ENCODE measurements around the gene TNFSF13B. TPM values are rescaled to one million over a fixed set of nuclear protein-coding genes. Genes with fewer than 3 reads are reported as not detected.

TNFSF13B gene
- polyA plus RNA-seq, 1 of the 3 experiments (the other 2 are of a cell fraction), result 0.03 TPM

- ChIA-PET POLR2A (no interaction called here), CTCF (no interaction called here)
- Histone ChIP-seq H3K4me1 (ENCODE audit: control insufficient read depth in 1 of 2, insufficient read depth in 2 of 2, low read depth in 1 of 2, low read length in 1 of 2) (no peaks in the 10 kb centered on the region; a peak in 2 of 4 replicates), H3K79me2 (ENCODE audit: insufficient read depth) (no peaks in the 10 kb centered on the region), H3K9me3 (no peaks in the 10 kb centered on the region), H3K27ac (ENCODE audit: low read depth in 2 of 2, low read length in 1 of 2) (no peak overlapping the region), H3K27me3 (ENCODE audit: insufficient read depth) (no peaks in the 10 kb centered on the region), H4K20me1 (ENCODE audit: insufficient read depth) (no peaks in the 10 kb centered on the region), H3K36me3 (replicated peaks in 1 of 2; ENCODE audit: control insufficient read depth in 1 of 2, insufficient read depth in 2 of 2, low read length in 1 of 2) (no peaks in the 10 kb centered on the region), H3K4me2 (no peak overlapping the region), H3K9me2 (no peaks in the 10 kb centered on the region), H3K4me3 (ENCODE audit: low read depth in 2 of 2, low read length in 1 of 2) (no peak overlapping the region), H3F3A (replicated peaks; ENCODE audit: insufficient read depth) (no peaks in the 10 kb centered on the region), H2AFZ (ENCODE audit: low read depth) (no peak overlapping the region), H3K9ac (no peak overlapping the region)
- 3% methylated on average over 1 of the region's 1 CpG for WGBS (ENCODE audit: low lambda C conversion rate)
- no peak for TF ChIP-seq TCF12 (IDR thresholded peaks at IDR 0.05)
- TF ChIP-seq, protein P1, sequence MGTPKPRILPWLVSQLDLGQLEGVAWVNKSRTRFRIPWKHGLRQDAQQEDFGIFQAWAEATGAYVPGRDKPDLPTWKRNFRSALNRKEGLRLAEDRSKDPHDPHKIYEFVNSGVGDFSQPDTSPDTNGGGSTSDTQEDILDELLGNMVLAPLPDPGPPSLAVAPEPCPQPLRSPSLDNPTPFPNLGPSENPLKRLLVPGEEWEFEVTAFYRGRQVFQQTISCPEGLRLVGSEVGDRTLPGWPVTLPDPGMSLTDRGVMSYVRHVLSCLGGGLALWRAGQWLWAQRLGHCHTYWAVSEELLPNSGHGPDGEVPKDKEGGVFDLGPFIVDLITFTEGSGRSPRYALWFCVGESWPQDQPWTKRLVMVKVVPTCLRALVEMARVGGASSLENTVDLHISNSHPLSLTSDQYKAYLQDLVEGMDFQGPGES (IDR thresholded peaks at IDR 0.05; ENCODE audit: low read depth, low read length), result no peak
- TF ChIP-seq GABPA (IDR thresholded peaks at IDR 0.05; ENCODE audit: low read depth), result no peak
- TF ChIP-seq YY1 (IDR thresholded peaks at IDR 0.05; ENCODE audit: low read depth), result no peak
- no peak for TF ChIP-seq TAF1 (IDR thresholded peaks at IDR 0.05; ENCODE audit: borderline replicate concordance, low read depth, low read length)
- TF ChIP-seq, protein P2, sequence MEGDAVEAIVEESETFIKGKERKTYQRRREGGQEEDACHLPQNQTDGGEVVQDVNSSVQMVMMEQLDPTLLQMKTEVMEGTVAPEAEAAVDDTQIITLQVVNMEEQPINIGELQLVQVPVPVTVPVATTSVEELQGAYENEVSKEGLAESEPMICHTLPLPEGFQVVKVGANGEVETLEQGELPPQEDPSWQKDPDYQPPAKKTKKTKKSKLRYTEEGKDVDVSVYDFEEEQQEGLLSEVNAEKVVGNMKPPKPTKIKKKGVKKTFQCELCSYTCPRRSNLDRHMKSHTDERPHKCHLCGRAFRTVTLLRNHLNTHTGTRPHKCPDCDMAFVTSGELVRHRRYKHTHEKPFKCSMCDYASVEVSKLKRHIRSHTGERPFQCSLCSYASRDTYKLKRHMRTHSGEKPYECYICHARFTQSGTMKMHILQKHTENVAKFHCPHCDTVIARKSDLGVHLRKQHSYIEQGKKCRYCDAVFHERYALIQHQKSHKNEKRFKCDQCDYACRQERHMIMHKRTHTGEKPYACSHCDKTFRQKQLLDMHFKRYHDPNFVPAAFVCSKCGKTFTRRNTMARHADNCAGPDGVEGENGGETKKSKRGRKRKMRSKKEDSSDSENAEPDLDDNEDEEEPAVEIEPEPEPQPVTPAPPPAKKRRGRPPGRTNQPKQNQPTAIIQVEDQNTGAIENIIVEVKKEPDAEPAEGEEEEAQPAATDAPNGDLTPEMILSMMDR (IDR thresholded peaks at IDR 0.05), result no peak
- no peak for TF ChIP-seq RAD21 (IDR thresholded peaks at IDR 0.05; ENCODE audit: low read length)
- TF ChIP-seq JUND (IDR thresholded peaks at IDR 0.05), result no peak
- no peak for TF ChIP-seq FOXJ3 (CRISPR knock-in tag; IDR thresholded peaks at IDR 0.05)
- no peak for TF ChIP-seq MEF2A (IDR thresholded peaks at IDR 0.05; ENCODE audit: borderline replicate concordance, low read depth)
- no peak for TF ChIP-seq USF1 (IDR thresholded peaks at IDR 0.05; ENCODE audit: borderline replicate concordance, low read depth)
- no peak for TF ChIP-seq REST (IDR thresholded peaks at IDR 0.05; ENCODE audit: low read depth, low read length)
- TF ChIP-seq GATA2 (CRISPR knock-in tag; IDR thresholded peaks at IDR 0.05), result no peak
- TF ChIP-seq PBX3 (IDR thresholded peaks at IDR 0.05), result no peak
- no peak for TF ChIP-seq CHD2 (IDR thresholded peaks at IDR 0.05; ENCODE audit: low read length, partially characterized antibody)
- no peak for TF ChIP-seq EP300 (IDR thresholded peaks at IDR 0.05; ENCODE audit: borderline replicate concordance in 1 of 2, low read depth in 1 of 2, low read length in 1 of 2)
- no peak for TF ChIP-seq NFIC (IDR thresholded peaks at IDR 0.05; ENCODE audit: borderline replicate concordance)
- TF ChIP-seq RCOR1 (IDR thresholded peaks at IDR 0.05; ENCODE audit: low read length), result no peak
- no peak for DNase-seq
These were observed 20.3 kb downstream of the TNFSF13B start for GRCh38 chr13:108289819-108290218.
